Gastrocnemius medialis (tissue), 4 donors: ENCODE data around the gene CNKSR2.

ENCODE experiments used
- CTCF ChIP-seq, 5 experiments: fragments of 450-650 bp in 3 of 5; fragments of 200-600 bp in 2 of 5; sonication (generic) in 2 of 5; IDR thresholded peaks in 4 of 5; conservative IDR thresholded peaks in 1 of 5; 1 replicate in 4 of 5; 2 replicates in 1 of 5; pipeline ENCODE4 v1.5.1; 2016 to 2019; ENCODE audit warnings: antibody characterized with exemption in 5 of 5, mild to moderate bottlenecking in 3 of 5, moderate library complexity in 3 of 5
- POLR2A ChIP-seq, 2 donors: fragments of 450-650 bp; IDR thresholded peaks; one replicate each; pipeline ENCODE4 v1.6.1; 2017; ENCODE audit warnings: antibody characterized with exemption in 2 of 2, mild to moderate bottlenecking in 2 of 2, moderate library complexity in 2 of 2

- TF ChIP-seq POLR2A (IDR thresholded peaks at IDR 0.05) (no peak), CTCF (IDR thresholded peaks at IDR 0.05 in 4 of 5, conservative IDR thresholded peaks at IDR 0.05 in 1 of 5) (no peak)
These were observed 20.6 kb downstream of the CNKSR2 start for GRCh38 chrX:21394792-21395191.
